ENCODE data around the gene ARHGAP42. TPM values are rescaled to one million over a fixed set of nuclear protein-coding genes. Genes with fewer than 3 reads are reported as not detected.

ARHGAP42 gene
- total and polyA plus RNA-seq, 9 donors = 4.3 to 11.8 (median 7.0) TPM

GRCh38 chr11:100910808-100911207 lies 223.7 kb downstream of the ARHGAP42 start:
- WGBS, 3 donors = 82 to 95% (median 93%) methylated on average over 1 of the region's 1 CpG
- Histone ChIP-seq H3K4me3 (no peak overlapping the region), H3K9me3 (no peaks in the 10 kb centered on the region), H3K4me1 (ENCODE audit: insufficient read depth) (no peaks in the 10 kb centered on the region), H3K36me3 (no peaks in the 10 kb centered on the region), H3K27me3 (no peaks in the 10 kb centered on the region), H3K27ac (no peak overlapping the region)
- intact Hi-C loops (cut with DNase I) = no loop called here
- no peak for DNase-seq
- no peak for TF ChIP-seq EP300 (IDR thresholded peaks at IDR 0.05)
- no peak for TF ChIP-seq CTCF (IDR thresholded peaks at IDR 0.05)
- TF ChIP-seq POLR2A (IDR thresholded peaks at IDR 0.05) = no peak

GRCh38 chr11:100914415-100915110 lies 227.5 kb downstream of the ARHGAP42 start:
- H3K4me1 ChIP-seq (ENCODE audit: insufficient read depth) = no peaks in the 10 kb centered on the region
- no peak for TF ChIP-seq EP300 (IDR thresholded peaks at IDR 0.05)
- TF ChIP-seq POLR2A (IDR thresholded peaks at IDR 0.05) = no peak
- TF ChIP-seq CTCF (IDR thresholded peaks at IDR 0.05) = no peak
- no peak overlapping the region for H3K4me3 ChIP-seq
- no peaks in the 10 kb centered on the region for H3K9me3 ChIP-seq
- WGBS, 3 donors = 90 to 91% (median 91%) methylated on average over 6 of the region's 6 CpGs
- H3K27ac ChIP-seq = no peak overlapping the region
- H3K36me3 ChIP-seq = no peaks in the 10 kb centered on the region
- intact Hi-C loops (cut with DNase I) = no loop called here
- no peak for DNase-seq
- H3K27me3 ChIP-seq = no peaks in the 10 kb centered on the region

GRCh38 chr11:100918551-100919500 lies 231.7 kb downstream of the ARHGAP42 start:
- 44 to 52% (median 49%) methylated on average over 6 of the region's 6 CpGs for WGBS, 3 donors
- H3K4me1 ChIP-seq (ENCODE audit: insufficient read depth) = no peaks in the 10 kb centered on the region
- H3K27ac ChIP-seq = no peak overlapping the region
- H3K9me3 ChIP-seq = no peaks in the 10 kb centered on the region
- H3K4me3 ChIP-seq = no peak overlapping the region
- intact Hi-C loops (cut with DNase I) = no loop called here
- H3K36me3 ChIP-seq = no peaks in the 10 kb centered on the region
- DNase-seq = no peak
- no peaks in the 10 kb centered on the region for H3K27me3 ChIP-seq
- TF ChIP-seq POLR2A (IDR thresholded peaks at IDR 0.05) (no peak), CTCF (IDR thresholded peaks at IDR 0.05) (no peak), EP300 (IDR thresholded peaks at IDR 0.05) (no peak)

- DNase-seq = no peak
- no peak overlapping the region for H3K4me3 ChIP-seq
- no peak overlapping the region for H3K27ac ChIP-seq
- H3K27me3 ChIP-seq = no peaks in the 10 kb centered on the region
- no peaks in the 10 kb centered on the region for H3K36me3 ChIP-seq
- no peaks in the 10 kb centered on the region for H3K4me1 ChIP-seq (ENCODE audit: insufficient read depth)
- intact Hi-C loops (cut with DNase I) = no loop called here
- no peaks in the 10 kb centered on the region for H3K9me3 ChIP-seq
- TF ChIP-seq CTCF (IDR thresholded peaks at IDR 0.05) = no peak
- TF ChIP-seq POLR2A (IDR thresholded peaks at IDR 0.05) = no peak
- TF ChIP-seq EP300 (IDR thresholded peaks at IDR 0.05) = no peak
These were observed 233.5 kb downstream of the ARHGAP42 start for GRCh38 chr11:100920593-100920992.

Measured in ovary (tissue), 9 donors.